GM12872 (cell line): ENCODE data around the gene NCAPD3.

ENCODE experiments used
- CTCF ChIP-seq: IDR thresholded peaks from 3 replicates; pipeline ENCODE4 v1.5.1; 2011; ENCODE audit warnings: low read depth, mild to moderate bottlenecking, low read length, moderate library complexity; ENCODE audit not compliant: insufficient read depth

NCAPD3 gene

GRCh38 chr11:134206185-134206584 is 17.6 kb downstream of the NCAPD3 start:
- TF ChIP-seq CTCF, result no peak

DNA sequence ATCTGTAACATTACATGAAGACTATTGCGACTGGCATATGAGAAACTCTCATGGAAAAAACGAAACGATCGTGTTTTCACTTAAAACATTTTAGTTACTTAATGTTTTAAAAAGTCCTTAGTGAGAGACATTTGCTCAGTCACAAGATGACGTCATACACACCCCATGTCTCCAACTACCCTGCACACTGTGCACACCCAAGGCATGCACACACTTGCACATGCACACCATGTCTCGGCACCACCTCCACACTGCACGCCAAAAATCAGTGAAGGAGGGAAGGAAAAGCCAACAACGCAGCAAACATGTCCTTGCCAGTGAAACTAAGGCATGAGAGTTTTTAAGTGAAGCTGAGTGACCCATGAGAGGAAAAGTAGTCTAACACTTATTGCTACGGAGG is 18.0 kb downstream of the NCAPD3 start:
- TF ChIP-seq CTCF, result no peak

GRCh38 chr11:134202661-134203060 is 21.1 kb downstream of the NCAPD3 start:
- no peak for TF ChIP-seq CTCF

- no peak for TF ChIP-seq CTCF
These were observed 23.1 kb downstream of the NCAPD3 start for GRCh38 chr11:134200688-134201087.

DNA sequence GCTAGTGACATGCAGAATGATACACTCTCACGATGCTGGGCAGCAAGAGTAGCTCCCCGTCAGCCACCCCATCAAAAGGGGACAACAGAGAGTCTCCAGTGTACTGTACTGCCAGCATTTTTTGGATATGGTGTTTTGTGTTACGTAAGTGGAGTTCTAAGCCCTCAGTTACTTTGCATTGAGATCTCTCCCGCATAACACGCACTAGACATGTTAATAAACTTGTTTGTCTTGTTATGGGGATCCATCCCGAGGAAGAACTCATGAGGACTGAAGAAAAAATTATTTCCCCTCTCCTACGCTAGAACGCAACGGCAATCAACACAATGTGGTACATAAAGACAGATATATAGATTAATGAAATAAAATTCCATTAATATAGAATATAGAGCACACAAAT is 24.2 kb downstream of the NCAPD3 start:
- TF ChIP-seq CTCF, result no peak

DNA sequence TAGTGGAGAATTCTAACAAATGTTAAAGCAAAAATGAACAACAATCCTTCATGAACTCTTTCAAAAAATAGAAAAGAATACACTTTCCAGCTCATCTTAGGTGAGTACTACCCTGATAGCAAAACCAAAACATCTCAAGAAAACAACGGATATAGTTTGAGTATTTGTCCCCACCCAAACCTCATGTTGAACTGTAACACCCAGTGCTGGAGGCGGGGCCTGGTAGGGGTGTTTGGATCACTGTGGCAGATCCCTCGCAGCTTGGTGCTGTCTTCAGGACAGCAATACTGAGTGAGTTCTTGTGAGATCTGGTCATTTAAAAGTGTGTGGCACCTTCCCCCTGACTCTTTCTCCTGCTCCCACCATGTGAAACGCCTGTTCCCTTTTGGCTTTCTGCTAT is 27.0 kb downstream of the NCAPD3 start:
- no peak for TF ChIP-seq CTCF

- no peak for TF ChIP-seq CTCF
These were observed 42.1 kb downstream of the NCAPD3 start for GRCh38 chr11:134181707-134182106.
